EH (cell line): ENCODE data around the gene NR1H2.
A peak's percentile ranks its signal among the peaks of the same experiment; 100 is the strongest.
"Not testable (repeated sequence)": the region's sequence is repeated elsewhere in the genome, so short reads cannot be mapped to it uniquely, and the experiment has no call there.

Source experiments
- DNase-seq: peaks from one replicate; pipeline ENCODE4 v3.0.0-alpha.2; 2015; ENCODE audit warnings: low read depth

The NR1H2 gene

GRCh38 chr19:50347089-50347581 is 29.1 kb upstream of the NR1H2 start:
- DNase-seq: not testable (repeated sequence)

GRCh38 chr19:50349277-50350057 is 26.8 kb upstream of the NR1H2 start:
- DNase-seq: no peak

GRCh38 chr19:50352242-50352641 is 24.0 kb upstream of the NR1H2 start:
- DNase-seq: no peak

GRCh38 chr19:50353487-50353880 is 22.8 kb upstream of the NR1H2 start:
- not testable (repeated sequence) for DNase-seq

GRCh38 chr19:50356691-50357177 is 19.5 kb upstream of the NR1H2 start:
- DNase-seq: no peak

- peak; percentile 66 for DNase-seq
These were observed 18.8 kb upstream of the NR1H2 start for GRCh38 chr19:50357178-50358100.

GRCh38 chr19:50358483-50359327 is 17.6 kb upstream of the NR1H2 start:
- DNase-seq: peak; percentile 42

GRCh38 chr19:50359328-50359818 is 16.9 kb upstream of the NR1H2 start:
- DNase-seq: no peak

GRCh38 chr19:50361290-50362029 is 14.8 kb upstream of the NR1H2 start:
- DNase-seq: peak; percentile 6

GRCh38 chr19:50362030-50362412 is 14.2 kb upstream of the NR1H2 start:
- no peak for DNase-seq

- no peak for DNase-seq
These were observed 13.4 kb upstream of the NR1H2 start for GRCh38 chr19:50362656-50363424.

- no peak for DNase-seq
These were observed 10.6 kb upstream of the NR1H2 start, which contains the start of gene NAPSA for GRCh38 chr19:50365434-50366306. TSS of gene NAPSA (minus strand) at chr19:50365639. CDS start at chr19:50365621, 18 bp downstream.

- peak; percentile 90 for DNase-seq
These were observed 7.3 kb upstream of the NR1H2 start for GRCh38 chr19:50368649-50369570.

- no peak for DNase-seq
These were observed 4.3 kb upstream of the NR1H2 start for GRCh38 chr19:50371914-50372475.

- DNase-seq: no peak
These were observed 799 bp downstream of the NR1H2 start for GRCh38 chr19:50377051-50377461.

GRCh38 chr19:50377517-50377916 is 1.3 kb downstream of the NR1H2 start:
- no peak for DNase-seq

GRCh38 chr19:50378169-50378862 is 2.1 kb downstream of the NR1H2 start:
- DNase-seq: no peak
